NCI-H1092 treated with DMSO at 0.1 percent for 48 hours (cell line): ENCODE data around the gene CEP104.

Experiments used
- DNase-seq: peaks from one replicate; lab custom pipeline; 2025; lab: John Stamatoyannopoulos, UW

CEP104 gene

DNA sequence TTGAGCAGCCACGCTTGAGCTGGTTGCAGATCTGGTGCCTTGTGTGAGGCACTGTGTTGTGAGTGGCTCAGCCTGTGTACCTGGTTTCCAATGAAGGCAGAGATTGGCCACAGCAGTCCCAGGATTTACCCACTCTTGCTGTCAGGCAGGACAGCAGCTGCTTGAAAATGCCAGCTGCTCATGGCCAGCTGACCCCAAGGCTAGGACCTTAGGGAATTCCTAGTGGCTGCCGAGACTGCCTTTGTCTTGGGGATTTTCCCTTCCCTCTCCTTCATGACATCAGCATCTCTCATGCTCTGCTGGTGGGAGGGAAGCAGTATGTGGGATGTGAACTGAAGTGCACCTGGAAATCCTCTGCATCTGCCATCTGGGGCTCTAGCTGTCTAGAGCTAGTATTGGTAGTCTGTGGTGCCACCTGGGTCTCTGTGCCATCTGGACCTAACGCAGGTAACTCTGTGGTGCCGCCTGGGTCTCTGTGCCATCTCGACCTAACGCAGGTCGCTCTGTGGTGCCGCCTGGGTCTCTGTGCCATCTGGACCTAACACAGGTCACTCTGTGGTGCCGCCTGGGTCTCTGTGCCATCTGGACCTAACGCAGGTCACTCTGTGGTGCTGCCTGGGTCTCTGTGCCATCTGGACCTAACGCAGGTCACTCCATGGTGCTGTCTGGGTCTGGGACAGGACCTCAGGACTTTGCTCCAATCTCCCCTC is 56.9 kb downstream of the CEP104 start:
- DNase-seq = no peak

DNA sequence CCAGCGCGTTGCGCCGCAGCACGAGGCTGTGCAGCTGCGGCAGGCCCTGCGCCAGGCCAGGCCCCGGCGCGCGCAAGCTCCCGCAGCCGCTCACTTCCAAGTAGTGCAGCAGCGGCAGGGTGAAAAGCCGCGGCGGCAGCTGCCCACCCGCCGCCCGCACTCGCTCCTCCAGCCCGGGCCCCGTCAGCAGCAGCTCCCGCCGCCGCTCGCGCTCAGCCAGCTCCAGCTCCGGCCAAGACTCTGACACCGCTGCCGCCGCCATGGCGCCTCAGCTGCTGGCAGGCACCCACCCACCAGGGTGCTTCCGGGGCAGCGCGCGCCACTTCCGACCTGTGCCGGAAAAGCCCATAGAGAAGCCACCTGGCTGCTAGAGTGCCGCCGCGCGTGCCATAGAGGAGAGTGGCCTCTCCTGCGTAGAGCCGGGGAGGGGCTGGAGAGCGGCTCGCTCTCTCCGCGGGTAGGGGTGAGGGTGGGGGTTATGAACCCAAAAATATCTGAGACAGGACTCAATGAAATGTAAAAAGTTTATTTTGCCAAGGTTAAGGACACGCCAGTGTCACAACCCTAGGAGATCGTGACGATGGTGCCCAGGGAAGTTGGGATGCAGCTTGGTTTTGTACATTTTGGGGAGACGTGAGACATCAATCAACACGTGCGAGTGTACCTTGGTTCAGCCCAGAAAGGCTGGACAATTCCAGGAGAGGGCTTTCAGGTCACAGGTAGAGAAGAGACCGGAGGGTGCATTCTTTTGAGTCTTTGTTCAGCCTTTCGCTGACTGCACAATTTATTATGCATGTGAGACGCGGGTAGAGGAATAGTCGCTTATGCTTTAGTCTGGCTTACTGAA is 60.6 kb downstream of the CEP104 start, which contains the start of gene LRRC47:
Gene LRRC47 (minus strand): TSS at position 284 of the 847 bp plus-strand sequence. CDS start 22 bp downstream, at position 262.
- no peak for DNase-seq

DNA sequence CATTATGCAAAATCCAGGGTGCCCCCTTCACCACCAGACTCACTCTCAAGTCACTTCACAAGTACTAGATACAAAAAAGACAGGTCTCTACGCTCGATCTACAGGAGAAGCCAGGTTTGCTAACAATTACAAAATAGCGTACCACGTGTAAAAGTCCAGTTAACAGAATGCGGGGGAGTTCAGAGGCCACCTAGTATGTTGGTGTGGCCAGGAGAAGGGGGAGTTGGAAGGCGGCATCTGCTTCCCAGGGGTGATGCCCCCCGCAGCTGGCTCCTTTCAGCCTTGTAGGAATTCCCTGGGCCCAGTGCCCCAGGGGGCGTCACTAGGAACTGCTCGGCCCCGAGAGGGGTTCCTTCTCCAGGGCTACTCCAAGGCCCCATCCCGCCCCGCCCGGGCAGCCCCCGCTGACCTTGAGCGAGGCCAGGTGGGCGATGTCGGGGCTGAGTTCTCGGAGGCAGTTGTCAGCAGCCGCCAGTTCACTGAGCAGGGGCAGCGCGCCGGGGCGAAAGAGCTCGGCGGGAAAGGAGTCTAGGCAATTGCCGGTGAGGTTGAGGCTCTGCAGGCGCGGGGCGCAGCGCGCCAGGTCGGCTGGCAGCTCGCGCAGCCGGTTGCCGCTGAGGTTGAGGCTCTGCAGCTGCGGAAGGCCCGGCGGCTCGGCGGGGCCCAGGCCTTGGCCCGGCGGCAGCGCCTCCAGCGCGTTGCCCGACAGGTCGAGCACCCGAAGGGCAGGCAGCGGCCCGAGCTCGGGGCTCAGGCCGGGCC is 61.4 kb downstream of the CEP104 start:
- DNase-seq = no peak

DNA sequence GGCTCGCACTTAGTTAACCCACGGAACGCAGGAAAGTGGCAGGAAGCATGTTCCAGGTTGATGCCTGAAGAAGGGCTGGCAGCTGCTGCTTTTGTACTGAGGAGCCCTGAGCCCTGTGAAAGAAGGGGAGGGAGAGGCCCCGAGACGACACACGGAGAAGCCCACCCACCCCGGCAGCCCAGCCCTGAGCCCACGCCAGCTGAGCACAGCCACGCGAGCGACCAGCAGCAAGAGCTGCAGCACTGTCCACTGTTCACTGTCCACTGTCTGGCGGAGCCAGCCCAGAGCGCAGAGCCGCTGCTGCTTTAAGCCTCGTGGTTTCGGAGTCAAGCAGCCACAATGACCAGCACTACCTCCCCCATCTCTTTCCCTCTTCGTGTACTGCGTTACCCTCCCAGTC is 66.1 kb downstream of the CEP104 start:
- no peak for DNase-seq

DNA sequence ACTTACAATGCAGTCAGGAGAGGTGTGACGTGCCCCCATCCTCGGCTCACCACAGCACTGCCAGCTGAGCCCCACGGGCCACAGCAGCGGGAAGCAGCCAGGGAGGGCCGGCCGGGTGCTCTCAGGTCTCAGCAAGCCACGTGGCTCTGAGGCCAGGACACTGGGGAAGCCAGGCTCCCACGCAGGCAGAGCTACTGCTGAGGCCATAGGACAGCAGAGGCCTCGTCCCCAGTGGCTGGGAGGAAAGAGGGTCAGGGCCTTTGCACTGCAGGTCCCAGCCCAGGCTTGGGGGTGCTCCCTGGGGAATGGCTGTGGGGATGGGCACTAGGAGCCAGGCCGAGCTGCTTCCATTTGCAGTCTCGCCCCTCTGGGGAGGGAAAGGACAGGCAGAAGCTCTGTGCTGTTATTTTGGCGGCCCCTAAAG is 66.5 kb downstream of the CEP104 start:
- no peak for DNase-seq

DNA sequence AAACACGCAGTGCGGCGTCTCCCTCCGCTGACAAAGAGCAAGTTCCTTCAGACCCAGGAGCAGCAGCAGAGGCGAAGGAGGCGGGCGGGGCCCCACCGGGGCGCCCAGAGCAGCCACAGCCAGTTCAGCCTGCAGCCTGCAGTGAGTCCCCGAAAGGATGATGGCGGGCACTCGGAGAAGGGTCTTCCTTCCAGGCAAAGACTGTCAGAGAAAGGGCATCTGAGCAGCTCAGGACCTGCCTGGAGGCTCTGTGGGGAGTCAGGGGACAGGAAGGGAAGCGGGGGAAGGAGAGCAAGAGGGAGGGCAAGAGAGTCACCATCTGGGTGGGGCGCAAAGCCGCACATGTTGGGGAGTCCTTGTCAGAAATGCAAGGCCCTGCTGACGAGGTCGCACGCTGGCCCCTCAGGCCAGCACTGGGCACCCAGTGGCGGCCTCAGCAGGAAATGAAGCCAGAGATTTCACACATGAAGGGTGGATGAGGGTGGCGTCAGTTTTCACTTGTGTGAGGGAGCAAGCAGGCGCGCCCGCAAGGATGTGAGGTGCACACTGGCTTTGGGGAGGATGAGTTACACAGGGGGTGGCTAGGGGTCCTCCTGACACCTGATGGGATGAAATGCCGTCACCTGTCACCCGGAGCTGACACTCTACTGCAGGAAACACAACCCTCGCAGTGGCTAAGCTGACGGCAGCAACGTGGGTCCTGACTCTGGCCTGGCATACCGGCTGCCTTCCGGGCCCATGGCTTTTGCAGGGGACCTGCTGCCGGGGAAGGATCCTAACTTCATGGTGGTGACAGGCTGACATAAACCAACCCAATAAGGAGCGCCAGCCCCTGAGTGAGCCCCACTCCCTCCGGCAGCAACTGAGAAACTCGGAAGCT is 67.3 kb downstream of the CEP104 start:
- no peak for DNase-seq

DNA sequence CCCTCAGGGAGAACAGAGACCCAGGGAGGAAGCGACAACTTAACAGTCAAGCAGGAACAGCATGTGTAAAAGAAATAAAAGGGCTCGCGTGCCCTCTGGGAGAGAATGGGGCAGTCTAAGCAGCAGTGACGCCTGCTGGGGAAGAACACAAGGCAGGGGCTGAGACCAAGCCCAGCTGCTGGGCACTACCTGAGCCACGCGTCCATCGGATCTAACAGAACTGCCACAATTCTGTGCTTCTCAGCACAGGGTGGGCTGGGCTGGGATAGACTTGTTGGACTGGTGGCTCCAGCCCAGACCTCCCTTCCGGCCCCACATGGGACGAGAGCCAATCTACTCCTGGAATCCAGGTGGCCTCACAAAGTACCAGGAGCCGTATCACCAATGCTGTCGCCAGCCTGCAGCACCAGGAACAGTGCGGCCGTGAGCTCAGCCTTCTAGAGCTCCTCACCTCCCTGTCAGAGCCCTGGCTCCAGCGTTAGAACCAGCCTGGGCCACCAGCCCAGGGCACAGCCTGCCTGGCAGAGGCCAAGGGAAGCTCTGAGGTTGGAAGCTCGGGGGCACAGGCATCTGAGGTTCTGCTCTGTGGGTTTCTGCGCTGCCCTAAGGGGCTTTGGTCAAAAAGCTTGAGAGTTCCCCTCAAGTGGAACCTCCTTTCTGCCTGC is 68.1 kb downstream of the CEP104 start:
- no peak for DNase-seq

DNA sequence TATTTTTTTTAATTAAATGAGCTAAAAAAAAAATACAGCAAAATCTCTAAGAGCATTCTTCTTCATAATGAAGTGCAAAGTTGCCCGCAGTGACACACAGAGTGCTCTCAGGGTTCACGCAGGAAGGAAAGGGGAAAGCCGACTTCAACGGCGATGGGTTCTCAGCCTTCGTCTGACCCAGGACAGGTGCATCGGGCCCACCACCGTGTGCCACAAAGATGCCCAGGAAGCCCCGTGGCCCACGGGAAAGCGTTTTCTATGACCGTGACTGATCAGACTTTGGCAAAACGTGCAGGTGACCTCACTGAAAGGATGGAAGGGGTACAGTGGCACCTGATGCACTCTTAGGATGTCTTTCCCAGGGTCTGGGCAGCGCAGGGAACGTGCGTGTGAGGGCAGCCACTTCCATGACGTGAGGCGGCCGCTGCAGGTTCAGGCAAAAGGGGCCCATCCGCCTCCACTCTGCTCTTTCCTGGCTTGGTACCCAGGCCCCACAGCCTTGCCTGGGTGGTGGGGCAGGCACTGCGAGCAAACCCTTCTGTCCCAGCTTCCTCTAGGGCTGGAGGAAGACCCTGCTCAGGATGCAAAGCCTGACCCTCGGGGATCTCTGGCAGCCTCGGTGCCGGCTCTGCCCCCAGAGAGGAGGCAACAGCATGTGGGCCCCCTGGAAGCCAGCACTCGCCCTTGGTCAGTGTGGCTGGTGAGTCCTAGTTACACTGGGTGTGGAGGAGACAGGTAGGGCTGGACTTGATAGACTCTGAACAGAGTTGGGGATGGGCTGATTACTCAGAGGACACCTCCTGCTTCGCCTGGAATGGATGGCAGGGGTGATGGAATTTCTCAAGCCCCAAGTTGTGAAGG is 69.0 kb downstream of the CEP104 start:
- no peak for DNase-seq

DNA sequence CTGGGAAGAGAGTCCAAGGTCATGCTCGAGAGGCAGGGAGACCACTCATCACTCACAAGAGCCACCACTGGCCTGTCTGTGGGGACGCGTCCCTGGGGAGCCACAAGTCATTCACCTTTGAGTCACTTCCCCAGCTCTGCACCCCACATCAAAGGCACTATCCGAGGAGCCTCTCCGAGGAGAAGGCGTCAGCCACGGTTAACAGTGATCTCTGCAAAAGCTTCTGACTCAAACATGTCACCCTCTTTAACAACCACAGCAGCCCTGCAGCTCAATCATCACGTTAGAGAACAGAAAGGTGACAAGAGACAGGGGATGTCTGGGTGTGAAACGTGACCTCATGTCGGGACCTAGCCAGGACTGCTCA is 69.7 kb downstream of the CEP104 start:
- no peak for DNase-seq

DNA sequence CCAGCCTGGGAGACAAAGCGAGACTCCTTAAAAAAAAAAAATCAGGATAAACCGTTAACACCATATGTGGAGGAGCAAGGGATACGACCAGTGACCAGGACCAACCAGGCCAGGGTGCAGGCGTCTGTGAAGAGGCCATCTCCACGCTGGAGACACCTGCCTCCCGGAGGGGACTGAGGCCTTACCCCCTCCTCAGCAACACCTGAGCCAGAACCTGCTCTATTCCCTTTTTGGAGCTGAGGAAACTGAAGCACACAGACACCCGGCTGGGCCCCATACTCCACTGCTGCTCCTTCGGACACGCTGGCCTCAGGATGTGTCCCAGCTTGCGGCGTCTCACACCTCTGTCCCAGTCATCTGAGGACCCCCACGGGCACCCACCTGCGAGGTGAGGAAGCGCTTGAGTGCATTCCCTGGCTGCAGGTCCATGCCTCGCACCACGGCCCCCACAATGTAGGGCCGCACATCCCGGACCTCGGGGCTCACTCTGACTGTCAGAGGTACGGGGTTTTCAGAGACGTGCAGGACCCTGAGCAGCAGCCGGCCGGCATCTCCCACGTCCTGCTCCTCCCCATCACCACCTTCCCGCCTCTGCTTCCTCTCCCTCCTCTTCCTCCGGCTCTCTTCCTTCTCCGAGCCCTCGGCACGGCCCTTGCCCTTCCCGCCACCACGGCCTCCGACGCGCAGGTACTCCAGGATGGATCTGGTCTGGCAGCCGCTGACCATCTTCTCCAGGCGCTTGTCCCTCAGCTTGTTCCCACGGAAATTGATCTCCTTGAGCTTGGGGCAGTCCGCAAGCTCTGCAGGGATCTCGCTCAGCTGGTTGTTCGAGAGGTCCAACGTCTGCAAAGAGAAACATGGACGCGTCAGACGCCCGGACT is 70.3 kb downstream of the CEP104 start:
- DNase-seq = no peak

DNA sequence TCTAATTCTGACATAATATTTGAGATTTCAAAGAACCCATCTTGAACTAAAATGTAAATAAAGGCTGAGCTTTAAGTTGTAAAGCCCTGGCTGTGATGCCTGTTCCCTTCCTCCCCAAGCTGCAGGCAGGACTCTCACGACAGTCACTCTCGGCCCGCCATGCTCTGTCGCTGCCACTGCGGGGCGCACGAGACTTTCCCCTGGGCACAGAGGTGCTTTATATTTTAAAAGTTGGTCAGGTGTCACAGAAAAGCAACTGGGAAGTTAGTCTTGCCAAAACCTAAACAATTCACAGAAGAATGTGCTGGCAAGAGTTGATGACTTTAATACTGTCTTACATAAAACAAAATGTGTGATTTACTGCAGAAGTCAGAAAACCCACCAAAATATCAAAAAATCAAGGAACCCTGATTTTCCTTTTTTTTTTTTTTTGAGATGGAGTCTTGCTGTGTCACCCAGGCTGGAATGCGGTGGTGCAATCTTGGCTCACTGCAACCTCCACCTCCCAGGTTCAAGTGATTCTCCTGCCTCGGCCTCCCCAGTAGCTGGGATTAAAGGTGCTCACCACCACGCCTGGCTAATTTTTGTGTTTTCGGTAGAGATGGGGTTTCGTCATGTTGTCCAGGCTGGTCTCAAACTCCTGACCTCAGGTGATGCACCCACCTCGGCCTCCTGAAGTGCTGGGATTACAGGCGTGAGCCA is 71.4 kb downstream of the CEP104 start:
- DNase-seq = no peak

DNA sequence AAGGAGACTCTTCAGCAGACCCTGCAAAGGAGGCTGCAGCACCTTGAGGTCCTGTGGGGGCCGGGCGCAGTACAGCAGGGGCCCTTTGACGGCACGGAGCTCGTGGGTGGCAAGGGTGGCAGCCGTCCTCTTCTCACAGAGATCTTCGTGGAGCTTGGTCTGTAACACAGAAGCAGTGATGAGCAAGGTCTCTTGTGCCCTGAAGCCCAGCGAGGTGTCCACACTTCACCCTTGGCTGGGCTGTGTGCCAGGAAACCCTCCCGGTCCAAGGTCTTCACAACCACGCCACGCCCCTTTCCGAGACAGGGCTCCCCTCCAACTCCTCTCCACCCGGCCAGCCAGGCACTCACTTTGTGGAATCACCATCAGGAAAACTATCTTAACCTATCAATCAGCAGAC is 72.0 kb downstream of the CEP104 start:
- DNase-seq = no peak

DNA sequence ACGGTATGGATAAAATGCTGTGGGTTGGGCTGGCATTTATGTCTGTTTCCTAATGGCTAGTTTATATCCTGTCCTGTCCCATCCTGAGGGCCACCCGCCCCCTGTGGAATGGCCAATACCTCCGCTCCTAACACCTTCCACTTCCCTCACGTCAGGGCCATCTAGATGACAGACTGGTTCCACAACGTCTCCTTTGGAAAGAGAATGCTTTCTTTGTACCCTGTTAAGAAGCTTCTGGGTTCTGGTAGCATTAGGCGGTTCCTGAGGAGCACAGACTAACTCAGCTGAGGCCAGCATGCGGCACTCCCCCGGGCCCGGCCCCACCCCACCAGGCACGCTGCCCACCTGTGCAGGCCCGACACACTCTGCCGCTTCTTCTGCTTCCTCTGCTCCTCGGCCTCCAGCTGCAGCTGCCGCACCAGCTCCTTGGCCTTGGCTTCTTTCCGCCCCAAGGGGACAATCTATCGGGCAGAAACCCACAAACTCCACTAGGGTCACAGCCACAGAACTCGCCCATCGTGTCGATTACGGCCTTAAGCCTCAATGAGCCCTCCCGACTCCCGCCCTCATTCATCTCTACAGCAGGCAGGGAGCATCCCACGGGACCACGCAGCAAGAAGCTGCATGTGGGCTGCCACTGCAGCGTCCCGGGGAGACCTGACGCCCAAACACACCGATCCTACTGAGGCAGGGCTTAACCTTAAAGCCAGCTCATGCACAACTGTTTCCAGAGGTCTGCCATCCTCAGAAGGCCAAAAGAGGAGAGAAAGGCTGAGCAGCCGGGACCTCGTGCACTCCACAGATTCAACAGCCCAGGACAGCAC is 73.1 kb downstream of the CEP104 start:
- DNase-seq = no peak

DNA sequence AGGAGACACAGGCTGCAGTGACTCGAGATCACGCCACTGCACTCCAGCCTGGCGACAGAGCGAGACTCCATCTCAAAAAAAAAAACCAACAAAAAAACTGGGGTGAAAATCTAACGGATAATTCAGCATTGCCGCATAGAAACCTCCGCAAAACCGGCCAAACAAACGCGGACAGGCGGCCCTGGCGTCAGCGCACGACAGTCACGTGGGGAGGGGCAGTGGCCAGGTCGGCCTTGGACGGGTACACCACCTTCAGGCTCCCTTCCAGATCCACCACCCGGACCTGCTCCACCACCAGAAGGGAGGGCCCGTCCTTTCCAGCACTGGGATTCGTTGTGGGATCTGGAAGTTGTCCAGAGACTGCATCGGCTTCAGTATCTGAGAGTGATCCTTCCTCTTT is 76.1 kb downstream of the CEP104 start:
- no peak for DNase-seq

DNA sequence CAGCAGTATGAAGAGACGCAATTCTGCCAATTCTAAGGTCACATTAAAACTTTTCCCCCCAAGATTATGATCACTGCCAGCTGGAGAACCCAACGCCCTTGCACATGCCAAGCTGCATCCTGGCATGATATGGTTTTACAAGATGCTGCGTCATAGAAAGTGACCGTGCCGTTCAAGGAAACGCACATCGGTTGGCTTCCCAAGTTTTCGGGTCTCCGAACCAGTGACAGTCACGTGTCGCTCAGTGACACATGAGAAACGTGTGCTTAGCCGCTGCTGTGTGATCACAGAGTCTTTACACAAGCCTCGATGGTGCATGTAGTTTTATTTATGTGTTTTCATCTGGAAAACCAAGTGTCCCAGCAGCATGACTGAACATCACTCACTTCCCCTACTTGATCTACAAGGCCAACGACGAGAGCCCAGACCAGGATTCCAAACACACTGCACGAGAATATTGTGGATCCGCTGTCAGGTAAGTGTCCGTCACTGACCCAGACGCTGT is 77.0 kb downstream of the CEP104 start:
- DNase-seq = no peak

DNA sequence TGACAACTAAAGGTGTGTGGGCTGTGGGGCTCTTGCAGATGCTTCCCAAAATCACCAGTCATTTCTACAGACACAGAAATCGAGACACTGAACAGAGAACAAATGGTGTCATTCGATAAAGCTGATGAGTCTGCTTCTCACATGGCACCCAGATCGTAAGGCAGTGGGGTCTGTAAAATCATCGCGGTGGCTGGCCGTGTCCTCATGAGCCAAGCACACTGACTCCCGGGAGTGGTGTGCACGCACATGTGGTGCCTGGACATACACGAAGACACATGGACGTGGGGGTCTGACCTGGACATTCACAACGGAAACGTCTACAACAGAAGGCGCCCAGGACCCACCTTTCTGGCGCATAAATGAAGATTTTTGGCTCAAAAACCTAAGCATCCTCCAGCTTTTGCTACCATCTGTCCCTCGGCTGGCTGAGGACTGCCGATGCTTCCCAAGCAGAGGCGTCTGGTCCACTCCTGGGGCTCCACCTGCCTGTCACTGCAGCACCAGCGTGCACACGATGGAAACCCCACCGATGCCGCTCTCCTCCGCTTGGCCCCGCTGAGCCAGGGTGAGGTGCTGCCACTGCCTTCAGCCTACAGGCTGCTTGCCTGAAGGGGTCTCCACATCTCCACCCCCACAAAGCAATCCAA is 77.6 kb downstream of the CEP104 start:
- no peak for DNase-seq
